Erythroblast (primary cell): ENCODE measurements around the gene PSORS1C1.

Experiments used
- GATA1 ChIP-seq: IDR thresholded peaks from 2 replicates; pipeline ENCODE4 v1.6.1; 2011; ENCODE audit warnings: low read depth, mild to moderate bottlenecking, control low read depth, low read length, moderate library complexity
- POLR2A ChIP-seq: IDR thresholded peaks from 2 replicates; pipeline ENCODE4 v1.6.1; 2011; ENCODE audit warnings: mild to moderate bottlenecking, low read length

- TF ChIP-seq POLR2A (no peak), GATA1 (no peak)
These were observed 599 bp upstream of the PSORS1C1 start for GRCh38 chr6:31113861-31114540.
